Motor neuron (in vitro differentiated cells): Measurements from ENCODE around the gene KLHL2. TPM values are rescaled to one million over a fixed set of nuclear protein-coding genes. Genes with fewer than 3 reads are reported as not detected.
A peak's percentile ranks its signal among the peaks of the same experiment; 100 is the strongest.
"Not testable (repeated sequence)": the region's sequence is repeated elsewhere in the genome, so short reads cannot be mapped to it uniquely, and the experiment has no call there.

Experiments used
- ATAC-seq, 8 experiments: fragments of 200-7000 bp; cut with Tn5 transposase; replicated peaks in 6 of 8; 2 replicates each; pipeline ENCODE4 v1.8.0; 2021; ENCODE audit warnings: mild to moderate bottlenecking in 8 of 8, moderate library complexity in 8 of 8
- H3K27ac ChIP-seq, 2 donors: fragments of 250-450 bp; sonication (Bioruptor Pico); 2 replicates each; pipeline ENCODE4 v1.9.0; 2021; ENCODE audit warnings: antibody characterized with exemption in 2 of 2, mild to moderate bottlenecking in 2 of 2, moderate library complexity in 1 of 2
- H3K4me1 ChIP-seq, 2 donors: fragments of 250-450 bp; sonication (Bioruptor Pico); replicated peaks in 1 of 2; 2 replicates each; pipeline ENCODE4 v1.6.1; 2021; ENCODE audit warnings: antibody characterized with exemption in 2 of 2, mild to moderate bottlenecking in 2 of 2, moderate library complexity in 1 of 2
- H3K4me3 ChIP-seq, 5 donors: fragments of 250-450 bp; sonication (Bioruptor Pico); 2 replicates each; pipeline ENCODE4 v1.9.0; 2021; ENCODE audit warnings: antibody characterized with exemption in 5 of 5, mild to moderate bottlenecking in 5 of 5, moderate library complexity in 4 of 5
- WGBS, 10 experiments: fragments of 450-650 bp; shearing (Covaris generic); methylation state at CpG; one replicate each; pipeline ENCODE4 v1.0.0; 2022; 5-methylcytosine and 5-hydroxymethylcytosine counted together
- in situ Hi-C, 9 experiments: fragments of 400-800 bp; cut with MboI; loops; one replicate each; pipeline ENCODE4 v1.15.0; 2021; ENCODE audit warnings: low sequenced_read_pairs in 9 of 9, low pct_unique_long_range_greater_than_20kb in 2 of 9; ENCODE audit not compliant: unreplicated experiment in 9 of 9
- total RNA-seq, 8 experiments: library from RNA; unstranded; fragments of 300-600 nt; gene quantifications; 2 replicates each; pipeline versions ENCODE4 v1.2.3 to v1.2.4, GENCODE V29; 2022

The KLHL2 gene
- total RNA-seq, 8 experiments from 2014 or later, result 13.2 to 23.0 (median 17.2) TPM

DNA sequence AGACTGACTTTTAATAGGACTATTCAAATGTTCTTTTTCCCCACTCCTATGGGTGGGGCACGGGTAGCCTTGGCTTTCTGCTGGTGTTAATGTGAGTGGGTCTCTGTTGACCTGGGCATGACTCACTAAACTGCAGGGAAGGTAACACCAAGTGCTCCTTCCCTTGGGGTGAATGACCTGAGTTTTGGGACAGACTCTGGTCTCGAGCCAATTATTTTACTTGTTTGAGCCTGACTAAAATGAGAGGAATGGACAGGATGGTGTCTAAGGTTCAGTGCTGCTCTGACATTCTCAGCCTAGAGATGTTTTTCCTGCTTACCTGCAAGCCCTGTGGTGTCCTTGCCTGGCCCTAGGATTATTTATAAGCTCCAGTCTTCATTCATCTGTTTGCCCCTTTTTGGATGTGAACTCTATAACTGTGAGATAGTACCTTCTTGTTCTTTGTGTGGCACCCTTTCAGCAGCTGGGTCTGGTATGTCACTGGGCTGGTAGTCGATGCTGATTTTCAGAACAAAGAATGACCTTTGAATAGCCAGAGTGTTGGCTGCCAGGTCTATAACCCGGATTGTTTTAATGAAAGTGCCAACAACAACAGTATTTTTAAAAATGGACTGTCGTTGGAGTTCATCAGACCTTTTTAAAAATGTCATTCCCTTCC lies 14.8 kb downstream of the KLHL2 start:
- H3K4me3 ChIP-seq, in situ Hi-C loops, H3K4me1 ChIP-seq, H3K27ac ChIP-seq: not testable (repeated sequence)
- peak in 3 of 8 experiments; percentile 41 to 57 (median 56) for ATAC-seq
- 19 to 100% (median 83%) methylated on average over 1 to 3 of the region's 5 CpGs; no CpG with 5 or more reads in 2 of the 10 experiments for WGBS, 10 experiments

DNA sequence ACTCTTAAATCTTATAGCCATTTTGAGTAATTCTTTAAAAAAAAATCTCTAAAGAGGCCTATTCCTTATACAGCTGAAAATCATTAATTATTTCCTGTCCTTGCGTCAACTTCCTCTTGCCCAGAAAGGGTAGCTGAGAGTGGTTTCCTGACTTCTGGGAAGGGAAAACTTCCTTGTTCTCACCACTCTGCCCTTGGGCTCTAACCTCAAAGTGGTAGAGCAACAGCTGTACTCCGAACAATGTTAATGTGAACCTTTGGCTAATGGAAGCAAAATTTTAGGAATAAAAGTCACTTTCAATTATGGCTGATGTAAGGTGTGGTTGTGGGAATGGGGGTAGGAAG lies 15.3 kb downstream of the KLHL2 start:
- peak in 1 of 8 experiments; percentile 84 for ATAC-seq
- in situ Hi-C loops, result no loop called here
- Histone ChIP-seq H3K4me3 (no peak overlapping the region), H3K27ac (no peak overlapping the region), H3K4me1 (peaks cover 0 to 9% of the 10 kb centered on the region in 2 donors)
- 50 to 100% (median 88%) methylated on average over 1 to 2 of the region's 2 CpGs; no CpG with 5 or more reads in 1 of the 10 experiments for WGBS, 10 experiments

DNA sequence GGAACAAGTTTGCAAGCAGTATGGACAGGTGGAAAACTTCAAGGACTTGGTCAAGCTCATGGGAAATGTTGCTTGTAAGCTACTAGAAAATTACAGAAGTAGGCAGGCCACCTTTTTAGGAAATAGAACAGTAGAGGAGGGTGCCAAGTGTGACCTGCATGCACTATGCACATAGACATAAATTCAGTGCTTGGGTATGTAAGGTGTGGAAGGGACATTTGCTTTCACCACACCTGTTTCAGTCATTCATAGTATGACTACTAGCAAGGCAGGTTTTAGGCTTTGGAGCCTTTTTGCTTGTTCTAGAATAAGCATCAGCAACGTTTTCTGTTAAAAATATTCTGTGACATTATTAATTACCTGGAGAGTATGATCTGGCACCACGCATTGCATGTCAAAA lies 20.0 kb downstream of the KLHL2 start:
- H3K27ac ChIP-seq, in situ Hi-C loops, H3K4me3 ChIP-seq, H3K4me1 ChIP-seq, ATAC-seq: not testable (repeated sequence)
- WGBS, 10 experiments, result 60 to 100% (median 86%) methylated on average over 1 to 2 of the region's 2 CpGs; no CpG with 5 or more reads in 4 of the 10 experiments

DNA sequence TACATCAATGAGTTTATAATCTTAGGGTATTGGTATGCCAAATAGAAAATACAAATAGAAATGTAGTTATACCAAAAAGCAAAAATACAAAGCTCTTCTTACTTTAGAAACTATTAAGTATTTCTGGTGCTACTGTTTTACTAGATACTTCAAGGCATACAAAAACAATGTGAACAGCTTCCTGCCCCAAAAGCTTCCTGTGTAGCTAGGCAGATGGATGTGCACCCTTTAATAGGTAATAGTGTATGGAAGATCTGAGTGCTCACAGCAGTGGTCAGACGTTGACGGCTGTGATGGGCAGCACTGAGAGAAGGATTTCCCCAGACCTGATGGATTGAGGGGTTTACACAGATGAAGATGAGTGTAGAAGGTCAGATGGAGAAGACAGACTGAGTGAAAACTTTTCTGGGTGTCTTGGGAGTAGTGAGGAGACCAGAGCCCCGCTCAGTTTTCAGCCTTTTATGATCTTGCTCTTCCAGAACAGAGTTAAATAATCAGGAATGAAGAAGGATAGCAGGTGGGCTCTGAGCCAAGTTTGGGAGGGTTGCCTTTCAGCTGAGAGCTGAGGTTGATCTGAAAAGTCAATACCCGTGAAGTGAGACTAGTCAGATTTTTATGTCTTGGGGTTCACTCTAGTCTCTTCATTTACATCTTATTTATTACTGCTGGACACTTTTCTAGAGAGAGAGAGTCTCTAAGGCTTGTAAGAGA lies 22.3 kb downstream of the KLHL2 start:
- ATAC-seq, H3K27ac ChIP-seq, H3K4me1 ChIP-seq, H3K4me3 ChIP-seq, in situ Hi-C loops: not testable (repeated sequence)
- 80 to 100% (median 80%) methylated on average over 1 of the region's 4 CpGs; no CpG with 5 or more reads in 7 of the 10 experiments for WGBS, 10 experiments

DNA sequence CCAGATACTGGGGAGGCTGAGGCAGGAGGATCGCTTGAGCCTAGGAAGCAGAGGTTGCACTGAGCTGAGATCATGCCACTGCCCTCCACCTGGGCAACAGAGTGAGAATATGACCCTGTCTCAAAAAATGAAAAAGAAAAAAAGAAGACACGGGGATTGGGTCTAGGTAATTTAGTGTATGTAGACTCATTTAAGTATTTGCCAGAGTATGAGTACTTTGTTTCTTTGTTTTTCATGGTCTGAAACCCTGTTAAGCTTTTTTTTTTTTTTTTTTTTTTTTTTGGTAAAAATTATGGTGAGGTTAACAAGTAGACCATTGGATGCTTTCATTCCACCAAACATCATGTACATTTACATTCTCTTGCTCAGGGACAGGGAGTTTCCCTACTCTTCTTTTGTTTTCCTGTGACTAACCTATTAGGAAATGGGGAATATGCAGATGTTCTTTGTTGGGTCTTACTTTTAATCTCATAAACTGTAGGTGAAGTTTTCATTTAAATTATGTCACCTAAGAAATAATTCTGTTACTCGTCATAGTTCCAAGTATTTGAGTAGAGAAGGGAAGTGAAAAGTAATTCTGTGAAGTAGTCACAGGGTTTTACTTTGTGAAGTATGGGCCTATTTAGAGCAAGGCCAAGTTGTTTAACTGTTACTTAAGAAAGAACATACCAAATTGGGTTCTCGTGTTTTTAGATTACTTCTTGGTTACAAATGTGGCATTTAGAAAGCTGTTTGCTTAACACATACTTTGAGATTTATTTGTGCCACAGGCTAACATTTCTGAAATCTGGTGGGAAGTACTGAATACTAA lies 25.5 kb downstream of the KLHL2 start:
- H3K4me3 ChIP-seq, H3K27ac ChIP-seq, H3K4me1 ChIP-seq, in situ Hi-C loops: not testable (repeated sequence)
- WGBS, 10 experiments, result 83 to 100% (median 97%) methylated on average over 1 to 4 of the region's 4 CpGs; no CpG with 5 or more reads in 3 of the 10 experiments
- ATAC-seq, result peak in 2 of 8 experiments; percentile 70 to 97

DNA sequence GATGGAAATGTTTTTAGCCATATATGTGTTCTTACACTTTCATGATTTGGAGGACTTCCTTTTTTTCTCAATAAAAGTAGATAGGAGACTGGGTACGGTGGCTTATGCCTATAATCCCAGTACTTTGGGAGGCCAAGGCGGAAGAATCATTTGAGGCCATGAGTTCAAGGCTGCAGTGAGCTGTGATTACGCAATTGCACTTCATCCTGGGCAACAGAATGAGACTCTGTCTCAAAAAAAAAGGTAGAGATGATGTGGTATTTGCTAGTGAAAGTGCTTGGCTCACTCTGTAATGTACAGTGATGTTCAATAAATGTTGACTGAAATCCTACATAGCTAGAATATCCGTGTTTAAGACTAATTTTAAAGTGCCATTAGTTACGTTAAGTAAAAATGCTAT lies 27.4 kb downstream of the KLHL2 start:
- ATAC-seq, result no peak
- H3K4me3 ChIP-seq, result no peak overlapping the region
- peaks cover 0 to 2% of the 10 kb centered on the region in 2 donors for H3K4me1 ChIP-seq
- WGBS, 10 experiments, result 84 to 100% (median 100%) methylated on average over 1 to 5 of the region's 5 CpGs; no CpG with 5 or more reads in 2 of the 10 experiments
- in situ Hi-C loops, result no loop called here
- H3K27ac ChIP-seq, result no peak overlapping the region

DNA sequence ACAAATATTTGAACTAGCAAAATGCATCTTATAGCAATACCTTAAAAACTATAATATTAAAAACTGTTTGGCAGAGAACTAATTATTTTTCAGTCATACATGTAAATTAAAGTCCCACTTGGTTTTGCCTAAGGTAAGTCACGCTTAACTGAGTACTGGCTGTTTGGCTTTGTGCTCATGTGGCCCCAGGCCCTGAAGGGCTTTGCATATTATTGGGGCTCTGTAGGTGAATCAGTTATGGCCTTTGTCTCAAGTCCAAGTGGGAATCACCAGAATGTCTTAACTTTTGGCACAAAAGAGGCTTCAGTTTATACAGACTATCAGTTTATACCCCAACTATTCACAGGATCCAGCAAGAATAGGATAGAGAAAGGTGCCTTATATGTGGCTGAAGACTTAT lies 29.5 kb downstream of the KLHL2 start:
- H3K4me1 ChIP-seq, H3K27ac ChIP-seq, H3K4me3 ChIP-seq, in situ Hi-C loops, ATAC-seq: not testable (repeated sequence)
- no CpG with 5 or more reads among the region's 1 CpG for WGBS, 10 experiments

DNA sequence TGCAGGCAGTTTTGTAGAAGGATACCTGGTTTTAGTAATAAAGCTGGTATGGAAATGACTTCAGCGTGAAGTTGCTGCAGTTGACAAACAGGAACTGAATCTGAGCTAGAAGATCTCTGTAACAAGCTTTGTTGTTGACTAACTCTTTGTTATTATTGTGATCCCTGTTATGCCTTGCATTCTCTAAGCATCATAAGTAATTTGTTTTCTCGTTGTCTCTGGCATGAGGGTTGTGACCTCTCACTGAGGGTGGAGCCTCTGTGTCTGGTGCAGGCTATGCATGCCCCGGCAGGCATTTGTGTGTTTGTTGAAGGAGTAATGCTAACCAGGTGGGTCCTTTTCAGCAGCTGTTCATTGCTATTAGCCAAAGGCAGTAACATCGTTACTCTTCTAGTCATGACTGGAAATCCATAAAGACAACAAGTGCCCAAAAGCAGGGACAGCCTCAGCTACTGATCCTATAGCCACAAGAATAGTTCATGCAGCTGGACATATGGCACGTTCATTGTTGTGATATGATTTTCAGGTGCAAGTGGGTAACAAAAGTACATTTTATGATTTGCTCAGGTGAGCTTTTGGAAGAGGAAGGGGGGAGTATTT lies 30.8 kb downstream of the KLHL2 start:
- H3K4me3 ChIP-seq, in situ Hi-C loops, H3K27ac ChIP-seq, H3K4me1 ChIP-seq: not testable (repeated sequence)
- WGBS, 10 experiments, result 80% methylated on average over 1 of the region's 5 CpGs; no CpG with 5 or more reads in 9 of the 10 experiments
- ATAC-seq, result peak in 6 of 8 experiments; percentile 41 to 96 (median 61)

DNA sequence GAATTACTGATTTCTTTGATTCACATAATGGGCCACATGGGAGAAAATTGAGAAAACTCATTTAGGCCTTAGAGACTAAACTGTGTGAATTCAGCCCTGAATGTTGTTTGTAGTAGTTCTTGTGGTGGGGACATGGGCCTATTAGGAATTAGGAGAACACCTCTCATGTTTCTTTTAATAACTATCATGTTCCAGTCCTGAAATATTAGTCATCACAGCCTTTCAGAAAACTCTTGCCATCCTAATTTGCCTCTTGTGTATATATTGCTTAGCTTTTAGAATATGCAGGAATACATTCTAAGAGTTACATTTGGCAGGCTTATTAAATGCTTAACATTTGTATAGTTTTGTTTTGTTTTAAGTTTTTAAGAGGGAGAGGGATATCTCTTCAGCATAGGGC lies 33.4 kb downstream of the KLHL2 start:
- peak in 1 of 8 experiments; percentile 20 for ATAC-seq
- H3K27ac ChIP-seq, in situ Hi-C loops, H3K4me3 ChIP-seq, H3K4me1 ChIP-seq: not testable (repeated sequence)

DNA sequence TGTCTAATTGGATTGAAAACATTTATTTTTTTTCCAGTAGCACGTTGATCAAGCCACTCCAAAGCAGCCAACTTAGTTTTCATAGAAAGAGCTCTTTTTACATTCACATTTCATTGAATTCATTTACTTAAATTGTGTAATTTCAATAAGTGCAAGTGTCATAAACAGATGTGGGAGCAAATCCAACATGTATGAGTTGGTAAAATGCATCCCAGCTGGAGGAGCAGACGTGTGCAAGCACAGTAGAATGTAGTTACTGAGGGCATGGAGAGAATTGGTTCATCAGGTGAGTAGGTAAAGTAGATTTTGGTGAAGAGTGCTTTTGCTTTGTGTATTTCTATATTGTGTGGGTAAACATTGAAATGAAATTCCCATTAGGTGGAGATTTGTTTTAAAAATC lies 36.8 kb downstream of the KLHL2 start:
- 0 to 100% (median 65%) methylated on average over 1 to 2 of the region's 2 CpGs; no CpG with 5 or more reads in 6 of the 10 experiments for WGBS, 10 experiments
- in situ Hi-C loops, result not testable (repeated sequence)

DNA sequence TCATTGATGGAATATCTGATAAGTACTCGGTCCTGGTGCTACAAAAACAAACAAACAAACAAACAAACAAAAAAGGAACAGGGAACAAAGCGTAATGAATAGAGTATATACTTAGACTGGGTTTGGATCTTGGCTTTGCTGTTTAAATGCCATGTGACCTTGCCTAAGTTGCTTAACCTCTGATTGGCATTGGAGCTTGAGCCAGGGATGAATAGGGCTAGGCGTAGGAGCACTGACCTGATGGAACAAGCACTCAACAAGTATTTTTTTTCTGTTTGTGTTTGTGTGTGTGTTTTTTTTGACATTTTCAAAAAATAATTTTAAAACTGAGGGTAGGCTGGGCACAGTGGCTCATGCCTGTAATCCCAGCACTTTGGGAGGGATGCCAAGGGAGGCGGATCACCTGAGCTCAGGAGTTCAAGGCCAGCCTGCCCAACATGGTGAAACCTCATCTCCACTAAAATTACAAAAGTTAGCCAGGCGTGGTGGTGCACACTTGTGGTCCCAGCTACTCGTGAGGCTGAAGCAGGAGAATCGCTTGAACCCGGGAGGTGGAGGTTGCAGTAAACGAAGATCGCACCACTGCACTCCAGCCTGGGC lies 37.3 kb downstream of the KLHL2 start:
- H3K27ac ChIP-seq, ATAC-seq, H3K4me1 ChIP-seq, in situ Hi-C loops, H3K4me3 ChIP-seq: not testable (repeated sequence)
- WGBS, 10 experiments, result 83 to 100% (median 100%) methylated on average over 1 to 5 of the region's 10 CpGs; no CpG with 5 or more reads in 1 of the 10 experiments

More for the DNA sequence above, 36.8 kb downstream of the KLHL2 start:
- ATAC-seq, result peak in 3 of 8 experiments; percentile 52 to 78 (median 68)
- H3K4me3 ChIP-seq, H3K27ac ChIP-seq, H3K4me1 ChIP-seq: not testable (repeated sequence)

DNA sequence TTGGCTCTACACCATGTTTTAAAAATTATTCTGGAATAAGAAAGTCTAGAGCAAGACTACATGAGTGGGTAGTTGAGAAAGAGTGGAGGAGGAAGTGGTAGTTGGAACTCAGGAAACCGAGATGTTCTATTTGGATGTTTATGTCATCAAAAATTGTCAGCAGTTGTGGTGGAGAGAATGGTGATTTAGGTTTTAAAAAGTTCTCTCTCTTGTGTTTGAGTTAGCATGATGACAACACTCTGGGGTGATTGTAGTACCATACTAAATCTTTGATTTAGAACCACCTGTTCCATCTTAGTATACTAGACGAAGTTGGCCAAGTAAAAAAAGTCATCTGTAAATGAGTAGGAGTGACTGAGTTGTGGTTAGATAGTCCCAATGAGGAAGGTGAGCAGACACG lies 40.7 kb downstream of the KLHL2 start:
- ATAC-seq, result no peak
- in situ Hi-C loops, result no loop called here
- 70 to 100% (median 100%) methylated on average over 1 to 3 of the region's 3 CpGs; no CpG with 5 or more reads in 1 of the 10 experiments for WGBS, 10 experiments
- Histone ChIP-seq H3K4me3 (no peak overlapping the region), H3K27ac (no peak overlapping the region), H3K4me1 (no peaks in the 10 kb centered on the region)
